GM12873 (cell line): ENCODE data around the gene DNAH7.

Experiments used
- CTCF ChIP-seq: IDR thresholded peaks from 2 replicates; pipeline ENCODE4 v1.5.1; 2012; ENCODE audit warnings: low read depth, mild to moderate bottlenecking, moderate library complexity, low read length, control low read depth; ENCODE audit not compliant: insufficient read depth; ENCODE audit errors: missing control alignments

The DNAH7 gene

GRCh38 chr2:195834836-195835235 lies 233.8 kb downstream of the DNAH7 start:
- TF ChIP-seq CTCF = no peak

- TF ChIP-seq CTCF = no peak
These were observed 237.4 kb downstream of the DNAH7 start for GRCh38 chr2:195830968-195831950.

GRCh38 chr2:195824478-195824877 lies 244.2 kb downstream of the DNAH7 start:
- TF ChIP-seq CTCF = no peak

GRCh38 chr2:195823206-195823605 lies 245.4 kb downstream of the DNAH7 start:
- no peak for TF ChIP-seq CTCF

- TF ChIP-seq CTCF = no peak
These were observed 247.1 kb downstream of the DNAH7 start for GRCh38 chr2:195821566-195821932.

GRCh38 chr2:195820867-195821565 lies 247.6 kb downstream of the DNAH7 start:
- no peak for TF ChIP-seq CTCF

GRCh38 chr2:195820373-195820772 lies 248.3 kb downstream of the DNAH7 start:
- no peak for TF ChIP-seq CTCF
